Peyer's patch (tissue), 4 donors: ENCODE data around the gene CCT7. TPM values are rescaled to one million over a fixed set of nuclear protein-coding genes. Genes with fewer than 3 reads are reported as not detected.

ENCODE experiments used
- DNase-seq, 3 donors: peaks; one replicate each; pipeline ENCODE4 v3.0.0-alpha.2; 2017 to 2019
- H3K27ac ChIP-seq, 4 donors: fragments of 200-600 bp; sonication (generic); one replicate each; pipeline ENCODE4 v1.5.1; 2016 to 2019
- H3K27me3 ChIP-seq, 2 donors: fragments of 200-600 bp; sonication (generic); one replicate each; pipeline ENCODE4 v1.5.1; 2019
- H3K36me3 ChIP-seq, 3 donors: fragments of 200-600 bp; sonication (generic); one replicate each; pipeline ENCODE4 v1.5.1; 2016 to 2019
- H3K4me1 ChIP-seq, 4 donors: fragments of 200-600 bp; sonication (generic); one replicate each; pipeline ENCODE4 v1.5.1; 2016 to 2019
- H3K4me3 ChIP-seq, 4 donors: fragments of 200-600 bp; sonication (generic); 1 replicate in 3 of 4; 2 replicates in 1 of 4; pipeline ENCODE4 v1.5.1; 2016 to 2019; ENCODE audit warnings: mild to moderate bottlenecking in 1 of 4
- H3K9me3 ChIP-seq, 4 donors: fragments of 200-600 bp; sonication (generic); one replicate each; pipeline ENCODE4 v1.5.1; 2016 to 2019; ENCODE audit warnings: mild to moderate bottlenecking in 1 of 4
- POLR2A ChIP-seq, 2 donors: fragments of 450-650 bp; IDR thresholded peaks; one replicate each; pipeline ENCODE4 v1.5.1; 2017; ENCODE audit warnings: antibody characterized with exemption in 2 of 2, mild to moderate bottlenecking in 2 of 2, moderate library complexity in 2 of 2
- small RNA-seq, 2 donors: library from RNA; depleted of rRNA; stranded (forward); fragments of <200 nt; gene quantifications; one replicate each; pipeline ENCODE3, GENCODE V24; 2016
- total RNA-seq, 4 donors: library from RNA; depleted of rRNA; stranded (reverse); fragments of >200 nt; gene quantifications; one replicate each; pipeline ENCODE4 v1.1.0, GENCODE V29; 2016
- TF ChIP-seq, protein P1 (sequence below), 6 experiments: fragments of 450-650 bp in 4 of 6; fragments of 200-600 bp in 2 of 6; sonication (generic) in 1 of 6; IDR thresholded peaks; one replicate each; pipeline ENCODE4 v1.5.1; 2017 to 2019; ENCODE audit warnings: antibody characterized with exemption in 6 of 6, mild to moderate bottlenecking in 3 of 6, moderate library complexity in 1 of 6

Gene CCT7
- total RNA-seq, 4 donors from 2014 or later: 83.5 to 131 (median 95.6) TPM

- DNase-seq: no peak
- Histone ChIP-seq H3K9me3 (no peaks in the 10 kb centered on the region), H3K36me3 (no peaks in the 10 kb centered on the region), H3K27ac (no peak overlapping the region), H3K4me3 (no peak overlapping the region), H3K4me1 (peaks cover 0 to 15% (median 6%) of the 10 kb centered on the region in 4 donors), H3K27me3 (peaks cover 0 to 19% of the 10 kb centered on the region in 2 donors)
- TF ChIP-seq, protein P1, sequence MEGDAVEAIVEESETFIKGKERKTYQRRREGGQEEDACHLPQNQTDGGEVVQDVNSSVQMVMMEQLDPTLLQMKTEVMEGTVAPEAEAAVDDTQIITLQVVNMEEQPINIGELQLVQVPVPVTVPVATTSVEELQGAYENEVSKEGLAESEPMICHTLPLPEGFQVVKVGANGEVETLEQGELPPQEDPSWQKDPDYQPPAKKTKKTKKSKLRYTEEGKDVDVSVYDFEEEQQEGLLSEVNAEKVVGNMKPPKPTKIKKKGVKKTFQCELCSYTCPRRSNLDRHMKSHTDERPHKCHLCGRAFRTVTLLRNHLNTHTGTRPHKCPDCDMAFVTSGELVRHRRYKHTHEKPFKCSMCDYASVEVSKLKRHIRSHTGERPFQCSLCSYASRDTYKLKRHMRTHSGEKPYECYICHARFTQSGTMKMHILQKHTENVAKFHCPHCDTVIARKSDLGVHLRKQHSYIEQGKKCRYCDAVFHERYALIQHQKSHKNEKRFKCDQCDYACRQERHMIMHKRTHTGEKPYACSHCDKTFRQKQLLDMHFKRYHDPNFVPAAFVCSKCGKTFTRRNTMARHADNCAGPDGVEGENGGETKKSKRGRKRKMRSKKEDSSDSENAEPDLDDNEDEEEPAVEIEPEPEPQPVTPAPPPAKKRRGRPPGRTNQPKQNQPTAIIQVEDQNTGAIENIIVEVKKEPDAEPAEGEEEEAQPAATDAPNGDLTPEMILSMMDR (IDR thresholded peaks at IDR 0.05): no peak
- no peak for TF ChIP-seq POLR2A (IDR thresholded peaks at IDR 0.05)
These were observed 63.0 kb downstream of the CCT7 start for GRCh38 chr2:73297151-73297559.

DNA sequence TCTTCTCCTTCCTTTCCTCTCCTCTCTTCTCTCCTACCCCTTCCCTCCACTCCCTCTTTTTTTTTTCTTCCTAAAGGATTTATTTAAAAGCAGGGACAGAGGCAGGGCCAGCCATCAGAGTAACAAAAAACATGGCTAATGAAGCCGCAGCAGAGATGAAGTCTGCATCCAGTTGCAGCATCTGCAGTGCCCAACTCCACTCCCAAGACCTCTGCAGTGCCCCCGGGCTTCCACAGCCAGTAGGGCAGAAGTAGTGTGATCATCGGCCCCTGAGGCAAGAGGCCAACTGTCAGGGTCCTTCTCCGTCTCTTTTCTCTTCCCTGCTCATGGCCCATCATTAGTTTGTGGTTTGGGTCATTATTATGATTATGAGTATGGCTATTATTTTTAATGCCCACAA, 63.5 kb downstream of the CCT7 start:
- peaks cover 0 to 14% of the 10 kb centered on the region in 2 donors for H3K27me3 ChIP-seq
- H3K4me3 ChIP-seq: no peak overlapping the region
- no peaks in the 10 kb centered on the region for H3K9me3 ChIP-seq
- no peak for TF ChIP-seq POLR2A (IDR thresholded peaks at IDR 0.05)
- TF ChIP-seq, protein P1 (IDR thresholded peaks at IDR 0.05): no peak
- H3K27ac ChIP-seq: no peak overlapping the region
- H3K4me1 ChIP-seq: peaks cover 0 to 11% (median 5%) of the 10 kb centered on the region in 4 donors
- H3K36me3 ChIP-seq: no peaks in the 10 kb centered on the region
- no peak for DNase-seq

DNA sequence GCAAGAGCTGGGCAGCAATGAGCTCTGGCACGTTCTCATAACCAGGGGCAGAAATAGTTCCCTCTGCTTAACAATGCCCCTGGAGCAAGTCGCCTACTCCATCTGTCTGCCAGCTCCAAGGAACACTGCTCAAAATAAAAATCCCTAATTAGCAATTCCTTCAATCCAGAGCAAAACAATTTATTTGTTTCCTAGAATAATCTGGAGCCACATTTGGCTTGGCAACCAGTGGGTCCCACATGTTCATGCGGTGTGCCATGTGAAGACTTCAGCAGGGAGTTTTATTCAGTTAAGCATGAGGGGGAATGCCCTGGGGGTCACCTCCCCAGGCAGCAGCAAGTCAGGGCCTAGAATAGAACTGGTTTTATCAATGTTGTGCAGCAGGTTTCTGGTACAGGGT, 66.8 kb downstream of the CCT7 start:
- no peaks in the 10 kb centered on the region for H3K9me3 ChIP-seq
- H3K4me1 ChIP-seq: no peaks in the 10 kb centered on the region
- H3K4me3 ChIP-seq: no peak overlapping the region
- H3K27me3 ChIP-seq: peaks cover 0 to 3% of the 10 kb centered on the region in 2 donors
- H3K36me3 ChIP-seq: no peaks in the 10 kb centered on the region
- TF ChIP-seq POLR2A (IDR thresholded peaks at IDR 0.05): no peak
- no peak for DNase-seq
- H3K27ac ChIP-seq: no peak overlapping the region

DNA sequence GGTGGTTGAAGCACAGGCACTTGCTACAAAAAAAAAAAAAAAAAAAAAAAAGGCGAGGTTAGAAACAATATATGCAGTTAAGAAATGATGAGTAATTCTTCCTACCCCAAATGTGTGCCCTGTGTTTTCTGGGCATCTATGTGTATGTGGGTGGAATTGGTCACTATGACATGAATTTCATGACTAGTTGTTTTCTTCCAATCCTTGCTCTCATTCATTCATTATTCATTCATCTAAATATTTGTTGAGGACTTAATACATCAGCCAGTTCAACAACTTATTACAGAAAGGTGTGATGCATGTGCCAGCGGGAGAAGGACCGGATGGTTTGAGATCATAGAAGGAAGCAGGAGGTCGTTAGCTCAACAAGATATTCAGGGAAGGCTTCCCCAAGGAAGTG, 67.5 kb downstream of the CCT7 start:
- Histone ChIP-seq H3K27me3 (peaks cover 0 to 3% of the 10 kb centered on the region in 2 donors), H3K4me3 (no peak overlapping the region), H3K9me3 (no peaks in the 10 kb centered on the region), H3K27ac (no peak overlapping the region), H3K4me1 (no peaks in the 10 kb centered on the region), H3K36me3 (no peaks in the 10 kb centered on the region)
- TF ChIP-seq, protein P1 (IDR thresholded peaks at IDR 0.05): no peak
- no peak for TF ChIP-seq POLR2A (IDR thresholded peaks at IDR 0.05)
- DNase-seq: no peak

Small RNAs within 50 kb of the gene (small RNA-seq; reads per million reads assigned to genes)
- 0 reads per million in 2 donors for gene RNU6-111P

Other genes starting within 250 kb of the CCT7 start
- 10 to 100 TPM; 22.9 to 55.4 (median 41.2) TPM for gene SFXN5, start 162.6 kb upstream of the CCT7 start, total RNA-seq
- 10 to 100 TPM in 1 of 4 donors, 1 to 10 TPM in 3; 5.1 to 10.7 (median 9.3) TPM for gene RAB11FIP5, start 121.4 kb upstream of the CCT7 start, total RNA-seq
- not detected for gene NOTO, start 31.7 kb upstream of the CCT7 start, total RNA-seq
- 10 to 100 TPM in 3 of 4 donors, 1 to 10 TPM in 1; 5.1 to 46.2 (median 15.6) TPM for gene SMYD5, start 20.1 kb upstream of the CCT7 start, total RNA-seq
- 10 to 100 TPM; 30.5 to 69.9 (median 41.4) TPM for gene PRADC1, start 1.1 kb upstream of the CCT7 start, total RNA-seq
- 10 to 100 TPM in 1 of 4 donors, 1 to 10 TPM in 3; 1.8 to 12.4 (median 5.7) TPM for gene FBXO41, start 50.2 kb downstream of the CCT7 start, total RNA-seq
- not detected for gene EGR4, start 59.2 kb downstream of the CCT7 start, total RNA-seq
- 10 to 100 TPM; 22.9 to 98.2 (median 44.9) TPM for gene ALMS1, start 151.5 kb downstream of the CCT7 start, total RNA-seq